GM12865 (cell line): ENCODE data around the gene CEP70.
"Not testable (repeated sequence)": the region's sequence is repeated elsewhere in the genome, so short reads cannot be mapped to it uniquely, and the experiment has no call there.

Experiments used
- DNase-seq: peaks from one replicate; pipeline ENCODE4 v3.0.0; 2010; ENCODE audit warnings: low read depth
- H3K4me3 ChIP-seq: 2 replicates; pipeline ENCODE4 v1.5.1; 2011; ENCODE audit warnings: mild to moderate bottlenecking, low read depth, low read length, control low read depth
- TF ChIP-seq, protein P1 (sequence below): IDR thresholded peaks from 2 replicates; pipeline ENCODE4 v1.5.1; 2011; ENCODE audit warnings: low read length, control low read depth, low read depth, inconsistent platforms; ENCODE audit not compliant: insufficient read depth; ENCODE audit errors: missing control alignments

The CEP70 gene

DNA sequence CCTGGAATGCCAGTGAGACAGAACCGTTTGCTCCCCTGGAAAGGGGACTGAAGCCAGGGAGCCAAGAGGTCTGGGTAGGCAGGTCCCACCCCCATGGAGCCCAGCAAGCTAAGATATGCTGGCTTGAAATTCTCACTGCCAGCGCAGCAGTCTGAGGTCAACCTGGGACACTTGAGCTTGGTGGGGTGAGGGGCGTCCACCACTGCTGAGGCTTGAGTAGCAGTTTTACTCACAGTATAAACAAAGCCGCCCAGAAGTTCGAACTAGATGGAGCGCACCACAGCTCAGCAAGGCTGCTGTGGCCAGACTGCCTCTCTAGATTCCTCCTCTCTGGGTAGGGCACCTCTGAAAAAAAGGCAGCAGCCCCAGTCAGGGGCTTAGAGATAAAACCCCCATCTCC lies 33.6 kb downstream of the CEP70 start:
- H3K4me3 ChIP-seq, result no peak overlapping the region
- DNase-seq, result no peak
- TF ChIP-seq, protein P1, sequence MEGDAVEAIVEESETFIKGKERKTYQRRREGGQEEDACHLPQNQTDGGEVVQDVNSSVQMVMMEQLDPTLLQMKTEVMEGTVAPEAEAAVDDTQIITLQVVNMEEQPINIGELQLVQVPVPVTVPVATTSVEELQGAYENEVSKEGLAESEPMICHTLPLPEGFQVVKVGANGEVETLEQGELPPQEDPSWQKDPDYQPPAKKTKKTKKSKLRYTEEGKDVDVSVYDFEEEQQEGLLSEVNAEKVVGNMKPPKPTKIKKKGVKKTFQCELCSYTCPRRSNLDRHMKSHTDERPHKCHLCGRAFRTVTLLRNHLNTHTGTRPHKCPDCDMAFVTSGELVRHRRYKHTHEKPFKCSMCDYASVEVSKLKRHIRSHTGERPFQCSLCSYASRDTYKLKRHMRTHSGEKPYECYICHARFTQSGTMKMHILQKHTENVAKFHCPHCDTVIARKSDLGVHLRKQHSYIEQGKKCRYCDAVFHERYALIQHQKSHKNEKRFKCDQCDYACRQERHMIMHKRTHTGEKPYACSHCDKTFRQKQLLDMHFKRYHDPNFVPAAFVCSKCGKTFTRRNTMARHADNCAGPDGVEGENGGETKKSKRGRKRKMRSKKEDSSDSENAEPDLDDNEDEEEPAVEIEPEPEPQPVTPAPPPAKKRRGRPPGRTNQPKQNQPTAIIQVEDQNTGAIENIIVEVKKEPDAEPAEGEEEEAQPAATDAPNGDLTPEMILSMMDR, result no peak

DNA sequence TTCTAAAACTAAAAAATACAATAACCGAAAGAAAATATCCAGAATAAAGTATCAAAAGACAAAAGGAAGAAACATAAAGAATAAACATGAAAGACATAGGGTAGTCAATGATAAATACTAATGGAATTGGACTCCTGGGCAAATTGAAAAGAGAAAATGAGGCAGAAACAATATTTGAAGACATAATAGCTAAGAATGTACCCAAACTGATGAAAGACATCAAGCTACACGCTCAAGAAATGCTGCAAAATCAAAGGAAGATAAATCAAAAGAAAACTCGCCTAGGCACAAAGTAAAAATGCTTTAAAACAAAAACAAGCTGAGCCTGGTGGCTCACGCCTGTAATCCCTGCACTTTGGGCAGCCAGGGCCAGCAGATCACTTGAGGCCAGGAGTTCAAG lies 34.9 kb downstream of the CEP70 start:
- no peak overlapping the region for H3K4me3 ChIP-seq
- TF ChIP-seq, protein P1, result no peak
- no peak for DNase-seq

DNA sequence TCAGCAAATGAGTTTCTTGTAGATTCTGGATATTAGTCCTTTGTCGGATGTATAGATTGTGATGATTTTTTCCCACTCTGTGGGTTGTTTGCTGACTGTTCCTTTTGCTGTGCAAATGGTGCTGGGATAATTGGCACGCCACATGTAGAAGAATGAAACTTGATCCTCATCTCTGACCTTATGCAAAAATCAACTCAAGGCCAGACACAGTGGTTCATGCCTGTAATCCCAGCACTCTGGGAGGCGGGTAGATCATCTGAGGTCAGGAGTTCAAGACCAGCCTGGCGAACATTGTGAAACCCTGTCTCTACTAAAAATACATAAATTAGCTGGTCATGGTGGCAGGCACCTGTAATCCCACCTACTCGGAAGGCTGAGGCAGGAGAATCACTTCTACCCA lies 39.3 kb downstream of the CEP70 start:
- not testable (repeated sequence) for H3K4me3 ChIP-seq, DNase-seq

DNA sequence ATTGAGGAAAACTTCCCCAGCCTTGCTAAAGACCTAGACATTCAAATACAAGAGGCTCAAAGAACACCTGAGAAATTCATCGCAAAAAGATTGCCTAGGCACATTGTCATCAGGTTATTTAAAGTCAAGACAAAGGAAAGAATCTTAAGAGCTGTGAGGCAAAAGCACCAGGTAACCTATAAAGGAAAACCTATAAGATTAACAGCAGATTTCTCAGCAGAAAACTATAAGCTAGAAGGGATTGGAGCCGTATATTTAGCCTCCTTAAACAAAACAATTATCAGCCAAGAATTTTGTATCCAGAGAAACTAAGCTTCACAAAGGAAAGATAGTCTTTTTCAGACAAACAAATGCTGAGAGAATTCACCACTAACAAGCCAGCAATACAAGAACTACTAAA lies 43.1 kb downstream of the CEP70 start:
- H3K4me3 ChIP-seq, DNase-seq: not testable (repeated sequence)

DNA sequence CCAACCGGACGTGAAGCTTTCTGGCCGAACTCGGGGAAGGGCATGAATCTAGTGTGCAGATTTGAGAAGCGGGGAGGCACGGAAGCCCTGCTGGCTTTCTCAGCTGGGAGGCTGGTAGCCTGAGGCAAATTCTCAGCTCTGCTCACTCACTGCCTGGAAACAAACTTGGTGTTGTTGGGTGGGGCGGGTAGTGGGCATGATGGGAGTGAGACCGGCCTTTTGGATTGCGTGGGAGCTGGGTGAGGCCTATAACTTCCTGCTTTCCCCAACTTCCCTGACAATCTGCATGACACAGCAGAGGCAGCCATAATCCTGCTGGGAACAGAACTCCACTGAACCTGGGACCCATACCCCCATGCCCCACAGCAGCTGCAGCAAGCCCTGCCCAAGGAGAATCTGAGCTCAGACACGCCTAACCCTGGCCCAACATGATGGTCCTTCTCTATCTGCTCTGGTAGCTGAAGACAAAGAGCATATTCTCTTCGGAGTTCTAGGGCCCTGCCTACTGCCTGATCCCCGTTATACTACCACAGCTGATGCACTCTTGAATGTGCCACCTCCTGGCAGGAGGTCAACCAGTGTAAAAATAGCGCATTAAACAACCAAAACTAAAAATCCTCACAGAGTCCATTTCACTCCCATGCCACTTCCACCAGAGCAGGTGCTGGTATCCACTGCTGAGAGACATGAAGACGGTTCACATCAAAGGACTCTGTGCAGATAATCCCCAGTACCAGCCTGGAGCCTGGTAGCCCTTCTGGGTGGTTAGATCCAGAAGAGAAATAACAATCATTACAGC lies 44.7 kb downstream of the CEP70 start:
- DNase-seq, result no peak
- H3K4me3 ChIP-seq, result no peak overlapping the region
- TF ChIP-seq, protein P1, result no peak

DNA sequence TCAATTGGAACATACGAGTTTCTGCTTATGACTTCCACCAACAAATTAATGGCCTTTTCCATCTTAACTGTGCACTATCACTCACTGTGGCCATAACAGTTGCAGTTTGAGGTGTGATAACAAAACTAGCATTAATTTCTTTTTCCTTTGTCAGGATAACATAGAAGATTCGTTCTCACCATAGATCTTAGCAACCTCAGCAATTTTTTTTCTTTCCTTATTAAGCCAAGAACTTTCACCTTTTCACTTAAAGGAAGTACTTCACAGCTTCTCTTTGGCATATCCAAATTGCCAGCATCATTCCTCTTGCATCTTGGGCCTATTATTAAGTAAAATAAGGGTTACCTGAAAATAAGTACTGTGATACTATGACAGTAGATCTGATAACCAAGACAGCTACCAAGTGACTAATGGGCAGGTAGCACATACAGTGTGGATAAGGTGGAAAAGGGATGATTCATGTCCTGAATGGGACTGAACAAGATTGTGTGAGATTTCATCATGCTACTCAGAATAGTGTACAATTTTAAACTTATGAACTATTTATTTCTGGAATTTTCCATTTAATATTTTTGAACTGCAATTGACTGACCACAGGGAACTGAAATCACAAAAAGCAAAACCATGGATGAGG lies 46.6 kb downstream of the CEP70 start:
- TF ChIP-seq, protein P1, result no peak
- no peak for DNase-seq

DNA sequence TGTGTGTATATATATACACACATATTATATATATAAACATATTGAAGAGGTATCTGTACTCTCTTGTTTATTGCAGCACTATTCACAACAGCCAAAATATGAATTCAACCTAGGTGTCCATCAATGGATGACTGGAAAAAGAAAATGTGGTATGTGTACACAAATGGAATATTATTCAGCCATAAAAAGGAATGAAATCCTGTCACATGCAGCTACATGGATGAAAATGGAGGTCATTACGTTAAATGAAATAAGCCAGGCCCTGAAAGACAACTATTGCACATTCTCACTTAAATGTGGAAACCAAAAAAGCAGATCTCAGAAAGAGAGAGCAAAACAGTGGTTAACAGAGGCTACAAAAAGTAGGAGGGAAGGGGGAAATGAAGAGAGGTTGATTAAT lies 49.5 kb downstream of the CEP70 start:
- no peak for DNase-seq
- TF ChIP-seq, protein P1, result no peak
- no peak overlapping the region for H3K4me3 ChIP-seq

More for the DNA sequence above, 46.6 kb downstream of the CEP70 start:
- H3K4me3 ChIP-seq, result no peak overlapping the region

DNA sequence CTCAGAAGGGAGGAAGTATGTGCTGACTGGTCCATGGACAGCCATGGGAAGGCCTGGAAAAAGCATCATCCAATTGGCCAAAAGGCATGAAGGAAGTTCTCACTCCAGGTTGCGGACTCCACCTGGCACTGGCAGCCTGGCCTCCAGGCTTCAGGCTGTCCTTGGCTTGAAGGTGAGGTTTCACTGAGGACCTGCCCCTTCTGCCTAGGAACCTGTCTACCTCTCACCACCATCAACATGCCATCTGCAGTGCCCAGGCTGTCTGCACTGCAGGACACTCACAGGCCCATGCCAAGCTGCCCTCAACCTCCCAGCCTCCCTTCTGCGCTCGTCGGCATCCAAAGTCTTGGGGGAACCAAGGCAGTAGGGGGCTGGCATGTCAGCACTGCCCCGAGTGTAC lies 51.1 kb downstream of the CEP70 start:
- no peak for DNase-seq
- TF ChIP-seq, protein P1, result no peak
- no peak overlapping the region for H3K4me3 ChIP-seq
